HG03521 (cell line): ENCODE results near the gene PSRC1.

ENCODE experiments used
- ATAC-seq: cut with Tn5 transposase; IDR thresholded peaks from one replicate; pipeline ENCODE4 v1.9.1; 2021; ENCODE audit warnings: mild to moderate bottlenecking, moderate library complexity; ENCODE audit not compliant: unreplicated experiment

Gene PSRC1

GRCh38 chr1:109248797-109249629 is 33.9 kb downstream of the PSRC1 start, which contains the start of gene CELSR2:
CELSR2 (plus strand) TSS chr1:109249539; CDS start chr1:109250080, 541 bp downstream.
- peak; percentile 77 for ATAC-seq

- no peak for ATAC-seq
Observed at GRCh38 chr1:109248444-109248796, 34.5 kb downstream of the PSRC1 start.

GRCh38 chr1:109247401-109248365 is 35.3 kb downstream of the PSRC1 start:
- ATAC-seq: no peak

GRCh38 chr1:109246141-109246551 is 36.8 kb downstream of the PSRC1 start:
- ATAC-seq: no peak

- ATAC-seq: no peak
Observed at GRCh38 chr1:109243860-109244552, 38.9 kb downstream of the PSRC1 start.

- ATAC-seq: no peak
Observed at GRCh38 chr1:109243221-109243620, 39.7 kb downstream of the PSRC1 start.

- no peak for ATAC-seq
Observed at GRCh38 chr1:109242387-109242786, 40.6 kb downstream of the PSRC1 start.

- ATAC-seq: no peak
Observed at GRCh38 chr1:109241841-109242345, 41.1 kb downstream of the PSRC1 start.

- no peak for ATAC-seq
Observed at GRCh38 chr1:109241344-109241743, 41.6 kb downstream of the PSRC1 start.

GRCh38 chr1:109240158-109241152 is 42.5 kb downstream of the PSRC1 start:
- ATAC-seq: no peak

GRCh38 chr1:109239409-109240068 is 43.4 kb downstream of the PSRC1 start:
- ATAC-seq: no peak

- no peak for ATAC-seq
Observed at GRCh38 chr1:109239047-109239408, 43.9 kb downstream of the PSRC1 start.

GRCh38 chr1:109238382-109238781 is 44.6 kb downstream of the PSRC1 start:
- no peak for ATAC-seq

- no peak for ATAC-seq
Observed at GRCh38 chr1:109237512-109237911, 45.4 kb downstream of the PSRC1 start.

- no peak for ATAC-seq
Observed at GRCh38 chr1:109235137-109235536, 47.8 kb downstream of the PSRC1 start.

- ATAC-seq: no peak
Observed at GRCh38 chr1:109231066-109231465, 51.9 kb downstream of the PSRC1 start.
